Ishikawa (cell line): Measurements from ENCODE around the gene CACUL1.

ENCODE experiments used
- CEBPB ChIP-seq: IDR thresholded peaks from 2 replicates; pipeline ENCODE4 v1.6.1; 2012
- CREB1 ChIP-seq: IDR thresholded peaks from 2 replicates; pipeline ENCODE4 v1.6.1; 2012; ENCODE audit warnings: low read depth
- EGR1 ChIP-seq: IDR thresholded peaks from 2 replicates; pipeline ENCODE4 v1.6.1; 2012
- EP300 ChIP-seq: IDR thresholded peaks from 2 replicates; pipeline ENCODE4 v1.6.1; 2012; ENCODE audit warnings: borderline replicate concordance
- FOXM1 ChIP-seq: IDR thresholded peaks from 2 replicates; pipeline ENCODE4 v1.6.1; 2012; ENCODE audit warnings: low read depth, borderline replicate concordance
- MAX ChIP-seq: IDR thresholded peaks from 2 replicates; pipeline ENCODE4 v1.6.1; 2012
- NFIC ChIP-seq: IDR thresholded peaks from 2 replicates; pipeline ENCODE4 v1.6.1; 2012
- RAD21 ChIP-seq: IDR thresholded peaks from 2 replicates; pipeline ENCODE4 v1.6.1; 2012; ENCODE audit warnings: low read depth
- REST ChIP-seq: IDR thresholded peaks from 2 replicates; pipeline ENCODE4 v1.6.1; 2012; ENCODE audit warnings: low read depth, mild to moderate bottlenecking
- TAF1 ChIP-seq: IDR thresholded peaks from 2 replicates; pipeline ENCODE4 v1.6.1; 2012; ENCODE audit warnings: low read depth, mild to moderate bottlenecking
- TEAD4 ChIP-seq: IDR thresholded peaks from 2 replicates; pipeline ENCODE4 v1.6.1; 2012
- USF1 ChIP-seq: IDR thresholded peaks from 2 replicates; pipeline ENCODE4 v1.6.1; 2012
- YY1 ChIP-seq: IDR thresholded peaks from 2 replicates; pipeline ENCODE4 v1.6.1; 2012; ENCODE audit warnings: low read depth
- ZBTB7A ChIP-seq: IDR thresholded peaks from 2 replicates; pipeline ENCODE4 v1.6.1; 2012; ENCODE audit warnings: low read depth

- TF ChIP-seq TAF1 (no peak), CREB1 (no peak), REST (no peak), RAD21 (no peak), MAX (no peak), NFIC (no peak), EP300 (no peak), ZBTB7A (no peak), TEAD4 (no peak), USF1 (no peak), YY1 (no peak), CEBPB (no peak), FOXM1 (no peak), EGR1 (no peak)
These were observed 12.0 kb downstream of the CACUL1 start for GRCh38 chr10:118742782-118743181.
